Uterus (tissue), 4 donors: ENCODE measurements around the gene SVOP. TPM values are rescaled to one million over a fixed set of nuclear protein-coding genes. Genes with fewer than 3 reads are reported as not detected.
"Not testable (repeated sequence)": the region's sequence is repeated elsewhere in the genome, so short reads cannot be mapped to it uniquely, and the experiment has no call there.

ENCODE experiments used
- DNase-seq, 2 donors: peaks; one replicate each; pipeline ENCODE4 v3.0.0-alpha.2; 2019 to 2020
- H3K27ac ChIP-seq, 2 donors: fragments of 200-600 bp; sonication (generic); 1 replicate in 1 of 2; 2 replicates in 1 of 2; pipeline ENCODE4 v1.5.1; 2016 to 2018
- H3K27me3 ChIP-seq, 2 donors: fragments of 200-600 bp; sonication (generic); one replicate each; pipeline ENCODE4 v1.5.1; 2018 to 2019; ENCODE audit warnings: control low read depth in 1 of 2
- H3K36me3 ChIP-seq, 2 donors: fragments of 200-600 bp; sonication (generic); one replicate each; pipeline ENCODE4 v1.5.1; 2019; ENCODE audit warnings: control low read depth in 1 of 2
- H3K4me1 ChIP-seq, 2 donors: fragments of 200-600 bp; sonication (generic); one replicate each; pipeline ENCODE4 v1.5.1; 2018 to 2019; ENCODE audit warnings: control low read depth in 1 of 2
- H3K4me3 ChIP-seq, 2 donors: fragments of 200-600 bp; sonication (generic); 1 replicate in 1 of 2; 2 replicates in 1 of 2; pipeline ENCODE4 v1.5.1; 2018 to 2019; ENCODE audit warnings: mild to moderate bottlenecking in 1 of 2
- H3K9me3 ChIP-seq, 2 donors: fragments of 200-600 bp; sonication (generic); one replicate each; pipeline ENCODE4 v1.5.1; 2019; ENCODE audit warnings: control low read depth in 1 of 2
- CTCF ChIP-seq, 4 experiments: fragments of 200-600 bp in 2 of 4; fragments of 450-650 bp in 2 of 4; sonication (generic) in 2 of 4; IDR thresholded peaks; one replicate each; pipeline ENCODE4 v1.5.1; 2016 to 2019; ENCODE audit warnings: antibody characterized with exemption in 4 of 4, mild to moderate bottlenecking in 2 of 4, moderate library complexity in 1 of 4
- POLR2A ChIP-seq, 2 donors: fragments of 450-650 bp; IDR thresholded peaks; one replicate each; pipeline ENCODE4 v1.6.1; 2016; ENCODE audit warnings: antibody characterized with exemption in 2 of 2, mild to moderate bottlenecking in 1 of 2, moderate library complexity in 1 of 2
- intact Hi-C: fragments of 100-400 bp; cut with DNase I; formaldehyde crosslinking; loops from one replicate; pipeline ENCODE4 v1.15.1; 2023; ENCODE audit warnings: low total_unique reads
- total RNA-seq, 4 donors: library from RNA; depleted of rRNA in 3 of 4; stranded (reverse); fragments of >200 nt in 3 of 4; gene quantifications; one replicate each; pipeline versions ENCODE4 v1.1.0 to v1.2.4, GENCODE V29; 2014 to 2023
- donor health status: DM: yes; HTN: yes; CAD: no.

SVOP gene
- total RNA-seq, 4 donors from 2014 or later = 0.14 TPM; not detected in 3

- Histone ChIP-seq H3K36me3 (no peaks in the 10 kb centered on the region), H3K4me3 (no peak overlapping the region), H3K27me3 (no peaks in the 10 kb centered on the region), H3K9me3 (no peaks in the 10 kb centered on the region), H3K27ac (no peak overlapping the region), H3K4me1 (no peaks in the 10 kb centered on the region)
- intact Hi-C loops = no loop called here
- no peak for DNase-seq
- no peak for TF ChIP-seq CTCF (IDR thresholded peaks at IDR 0.05)
- no peak for TF ChIP-seq POLR2A (IDR thresholded peaks at IDR 0.05)
Observed at GRCh38 chr12:108876550-108876949, 144.3 kb downstream of the SVOP start.

- H3K27ac ChIP-seq = no peak overlapping the region
- no peaks in the 10 kb centered on the region for H3K9me3 ChIP-seq
- no peaks in the 10 kb centered on the region for H3K27me3 ChIP-seq
- TF ChIP-seq CTCF (IDR thresholded peaks at IDR 0.05) = no peak
- no peak for TF ChIP-seq POLR2A (IDR thresholded peaks at IDR 0.05)
- H3K4me3 ChIP-seq = no peak overlapping the region
- no peak for DNase-seq
- H3K4me1 ChIP-seq = no peaks in the 10 kb centered on the region
- no peaks in the 10 kb centered on the region for H3K36me3 ChIP-seq
- intact Hi-C loops = no loop called here
Observed at GRCh38 chr12:108875682-108876361, 145.0 kb downstream of the SVOP start.

GRCh38 chr12:108875280-108875679 is 145.6 kb downstream of the SVOP start:
- TF ChIP-seq POLR2A (IDR thresholded peaks at IDR 0.05) (no peak), CTCF (IDR thresholded peaks at IDR 0.05) (no peak)
- intact Hi-C loops = no loop called here
- Histone ChIP-seq H3K4me1 (no peaks in the 10 kb centered on the region), H3K9me3 (no peaks in the 10 kb centered on the region), H3K27ac (no peak overlapping the region), H3K4me3 (no peak overlapping the region), H3K36me3 (no peaks in the 10 kb centered on the region), H3K27me3 (no peaks in the 10 kb centered on the region)
- no peak for DNase-seq

- no peaks in the 10 kb centered on the region for H3K4me1 ChIP-seq
- H3K9me3 ChIP-seq = no peaks in the 10 kb centered on the region
- no peaks in the 10 kb centered on the region for H3K36me3 ChIP-seq
- TF ChIP-seq POLR2A (IDR thresholded peaks at IDR 0.05) (no peak), CTCF (IDR thresholded peaks at IDR 0.05) (no peak)
- H3K27ac ChIP-seq = no peak overlapping the region
- intact Hi-C loops = no loop called here
- H3K4me3 ChIP-seq = no peak overlapping the region
- no peak for DNase-seq
- H3K27me3 ChIP-seq = no peaks in the 10 kb centered on the region
Observed at GRCh38 chr12:108868781-108869180, 152.1 kb downstream of the SVOP start.

- DNase-seq, H3K27me3 ChIP-seq, H3K9me3 ChIP-seq, intact Hi-C loops, H3K4me3 ChIP-seq, H3K36me3 ChIP-seq, H3K4me1 ChIP-seq, H3K27ac ChIP-seq: not testable (repeated sequence)
Observed at GRCh38 chr12:108866083-108866482, 154.8 kb downstream of the SVOP start.

GRCh38 chr12:108865169-108865568 is 155.7 kb downstream of the SVOP start:
- no peak overlapping the region for H3K27ac ChIP-seq
- H3K27me3 ChIP-seq = no peaks in the 10 kb centered on the region

More at GRCh38 chr12:108865169-108865568, 155.7 kb downstream of the SVOP start:
- no peaks in the 10 kb centered on the region for H3K36me3 ChIP-seq
- no peaks in the 10 kb centered on the region for H3K9me3 ChIP-seq
- intact Hi-C loops = no loop called here
- H3K4me3 ChIP-seq = no peak overlapping the region
- H3K4me1 ChIP-seq = no peaks in the 10 kb centered on the region
- TF ChIP-seq POLR2A (IDR thresholded peaks at IDR 0.05) = no peak
- no peak for TF ChIP-seq CTCF (IDR thresholded peaks at IDR 0.05)
- no peak for DNase-seq
